HepG2 (cell line): Measurements from ENCODE around the gene CIITA. TPM values are rescaled to one million over a fixed set of nuclear protein-coding genes. Genes with fewer than 3 reads are reported as not detected.
A peak's percentile ranks its signal among the peaks of the same experiment; 100 is the strongest.

Experiments
- ATF5 ChIP-seq: sonication (generic); formaldehyde crosslinking; IDR thresholded peaks from 2 replicates; pipeline ENCODE4 v1.4.0; 2020; ENCODE audit warnings: mild to moderate bottlenecking, low read depth, missing genetic modification reagents
- EEA1 ChIP-seq: sonication (generic); formaldehyde crosslinking; IDR thresholded peaks from 2 replicates; pipeline ENCODE4 v1.5.1; 2020; ENCODE audit warnings: mild to moderate bottlenecking, missing genetic modification reagents, borderline replicate concordance
- FOXA1 ChIP-seq, 2 experiments: fragments of 450-650 bp in 1 of 2; sonication (generic) in 1 of 2; formaldehyde crosslinking in 1 of 2; IDR thresholded peaks; 2 replicates each; pipeline versions ENCODE4 v1.4.0 to v1.6.1; 2016 to 2020; ENCODE audit warnings: missing genetic modification reagents in 1 of 2
- HNF1B ChIP-seq: sonication (generic); formaldehyde crosslinking; IDR thresholded peaks from 2 replicates; pipeline ENCODE4 v1.5.1; 2020; ENCODE audit warnings: mild to moderate bottlenecking, moderate library complexity, missing genetic modification reagents
- KLF15 ChIP-seq: sonication (generic); formaldehyde crosslinking; IDR thresholded peaks from 2 replicates; pipeline ENCODE4 v1.8.1; 2023; ENCODE audit warnings: borderline replicate concordance, mild to moderate bottlenecking, inconsistent platforms, missing genetic modification reagents, mixed read lengths
- LCORL ChIP-seq, 2 experiments: fragments of 450-650 bp in 1 of 2; sonication (generic) in 1 of 2; formaldehyde crosslinking in 1 of 2; IDR thresholded peaks; 2 replicates each; pipeline versions ENCODE4 v1.5.0 to v1.6.1; 2017 to 2020; ENCODE audit warnings: antibody characterized with exemption in 1 of 2, missing genetic modification reagents in 1 of 2
- MTA1 ChIP-seq: sonication (generic); formaldehyde crosslinking; IDR thresholded peaks from 2 replicates; pipeline ENCODE4 v1.4.0; 2020; ENCODE audit warnings: missing genetic modification reagents, mild to moderate bottlenecking, borderline replicate concordance
- NR2F6 ChIP-seq, 2 experiments: IDR thresholded peaks; 2 replicates each; pipeline ENCODE4 v1.6.1; 2016; ENCODE audit warnings: antibody characterized with exemption in 1 of 2, mild to moderate bottlenecking in 1 of 2
- PHF8 ChIP-seq: sonication (generic); formaldehyde crosslinking; IDR thresholded peaks from 2 replicates; pipeline ENCODE4 v1.5.0; 2020; ENCODE audit warnings: missing genetic modification reagents
- RXRA ChIP-seq: sonication (generic); formaldehyde crosslinking; IDR thresholded peaks from 2 replicates; pipeline ENCODE4 v1.5.1; 2020; ENCODE audit warnings: missing genetic modification reagents
- TMF1 ChIP-seq: sonication (generic); formaldehyde crosslinking; IDR thresholded peaks from 2 replicates; pipeline ENCODE4 v1.8.1; 2022; ENCODE audit warnings: low read depth, missing genetic modification reagents
- ZBTB7A ChIP-seq: sonication (generic); formaldehyde crosslinking; IDR thresholded peaks from 2 replicates; pipeline ENCODE4 v1.8.0; 2022; ENCODE audit warnings: mild to moderate bottlenecking, missing genetic modification reagents
- ZMYM2 ChIP-seq: sonication (generic); formaldehyde crosslinking; IDR thresholded peaks from 2 replicates; pipeline ENCODE4 v1.8.0; 2022; ENCODE audit warnings: mild to moderate bottlenecking, missing genetic modification reagents
- ZMYM4 ChIP-seq: sonication (generic); formaldehyde crosslinking; IDR thresholded peaks from 2 replicates; pipeline ENCODE4 v1.8.1; 2023; ENCODE audit warnings: mild to moderate bottlenecking, missing genetic modification reagents
- ZNF44 ChIP-seq: sonication (generic); formaldehyde crosslinking; IDR thresholded peaks from 2 replicates; pipeline ENCODE4 v1.5.1; 2020; ENCODE audit warnings: mild to moderate bottlenecking, missing genetic modification reagents
- ZNF580 ChIP-seq: IDR thresholded peaks from 2 replicates; pipeline ENCODE4 v1.6.1; 2016; ENCODE audit warnings: low read depth, borderline replicate concordance
- polyA plus RNA-seq, 8 experiments: library from polyadenylated mRNA; depleted of rRNA in 3 of 8; stranded (reverse) in 7 of 8; unstranded in 1 of 8; fragments of >200 nt; fragmentation: Illumina TruSeq in 4 of 8; extraction: Trizol in 4 of 8; gene quantifications; 2 replicates each; pipeline versions ENCODE4 v1.2.1 to v1.2.3, GENCODE V29; 2011 to 2016; ENCODE audit warnings: low read depth in 4 of 8, missing spikeins in 1 of 8, mixed read lengths in 1 of 8; ENCODE audit not compliant: insufficient read depth in 1 of 8
- total RNA-seq, 5 experiments: library from RNA; depleted of rRNA; stranded (reverse); fragments of >200 nt; fragmentation: Illumina TruSeq; extraction: Trizol; gene quantifications; 2 replicates each; pipeline ENCODE4 v1.2.3, GENCODE V29; 2016; ENCODE audit warnings: low read depth in 1 of 5
- TF ChIP-seq, protein P1 (sequence below): sonication (generic); formaldehyde crosslinking; IDR thresholded peaks from 2 replicates; pipeline ENCODE4 v1.4.0; 2020; ENCODE audit warnings: missing genetic modification reagents

Gene CIITA
- total and polyA plus RNA-seq, 2 of the 13 experiments (the other 11 are each of a cell fraction or from before 2014, with no cell fraction given), result 0.08 to 0.09 TPM

DNA sequence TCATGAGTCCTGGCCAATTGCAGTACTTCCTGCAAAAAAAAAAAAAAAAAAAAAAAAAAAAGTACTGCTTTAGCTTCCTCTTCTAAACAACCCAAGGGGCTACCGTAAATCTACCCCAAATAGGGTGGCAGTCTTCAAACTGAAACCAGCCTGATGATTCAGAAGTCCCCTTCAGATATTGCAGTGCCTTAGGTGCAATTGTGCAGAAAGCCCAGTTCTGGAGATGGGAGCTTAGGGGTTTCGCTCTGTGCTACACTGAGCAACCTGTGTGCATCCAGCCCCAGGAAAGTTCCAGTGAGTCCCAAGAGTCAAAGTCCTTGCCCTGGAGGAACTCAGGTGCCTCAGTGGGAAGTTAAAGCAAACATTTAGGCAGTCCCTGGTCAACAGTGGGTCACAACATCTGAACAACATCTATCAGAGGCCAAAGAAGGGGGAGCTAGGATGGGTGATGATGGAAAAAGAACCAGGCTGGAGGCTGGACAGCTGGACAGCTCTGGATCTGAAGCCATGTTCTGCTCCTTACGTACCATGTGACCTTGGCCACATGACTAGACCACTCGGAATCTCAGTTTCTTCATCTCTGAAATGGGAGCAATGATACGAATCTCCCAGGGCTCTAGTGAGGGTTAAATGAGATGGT, 6.7 kb upstream of the CIITA start (continued):
- TF ChIP-seq PHF8 (no peak), ZMYM4 (CRISPR knock-in tag) (peak; percentile 51), ZBTB7A (CRISPR knock-in tag) (0 out of 2 replicates have a peak, but pooled peaks have one; percentile 24), TMF1 (CRISPR knock-in tag) (peak; percentile 30; the same call in 1 of the 2 replicates), ZNF44 (CRISPR knock-in tag) (0 out of 2 replicates have a peak, but pooled peaks have one; percentile 70), HNF1B (0 out of 2 replicates have a peak, but pooled peaks have one; percentile 25), RXRA (no peak), ZNF580 (no peak), ATF5 (no peak), NR2F6 (IDR thresholded peaks at IDR 0.05) (peak; percentile 70), NR2F6 (CRISPR knock-in tag; IDR thresholded peaks at IDR 0.05) (peak; percentile 65), KLF15 (CRISPR knock-in tag) (no peak), FOXA1 (IDR thresholded peaks at IDR 0.05) (no peak), FOXA1 (CRISPR knock-in tag; IDR thresholded peaks at IDR 0.05) (peak; percentile 33; the same call in 1 of the 2 replicates), ZMYM2 (peak; percentile 78), EEA1 (CRISPR knock-in tag) (no peak), MTA1 (no peak; the same call in 1 of the 2 replicates), LCORL (IDR thresholded peaks at IDR 0.05) (no peak), LCORL (CRISPR knock-in tag; IDR thresholded peaks at IDR 0.05) (peak; percentile 87)
- TF ChIP-seq, protein P1, sequence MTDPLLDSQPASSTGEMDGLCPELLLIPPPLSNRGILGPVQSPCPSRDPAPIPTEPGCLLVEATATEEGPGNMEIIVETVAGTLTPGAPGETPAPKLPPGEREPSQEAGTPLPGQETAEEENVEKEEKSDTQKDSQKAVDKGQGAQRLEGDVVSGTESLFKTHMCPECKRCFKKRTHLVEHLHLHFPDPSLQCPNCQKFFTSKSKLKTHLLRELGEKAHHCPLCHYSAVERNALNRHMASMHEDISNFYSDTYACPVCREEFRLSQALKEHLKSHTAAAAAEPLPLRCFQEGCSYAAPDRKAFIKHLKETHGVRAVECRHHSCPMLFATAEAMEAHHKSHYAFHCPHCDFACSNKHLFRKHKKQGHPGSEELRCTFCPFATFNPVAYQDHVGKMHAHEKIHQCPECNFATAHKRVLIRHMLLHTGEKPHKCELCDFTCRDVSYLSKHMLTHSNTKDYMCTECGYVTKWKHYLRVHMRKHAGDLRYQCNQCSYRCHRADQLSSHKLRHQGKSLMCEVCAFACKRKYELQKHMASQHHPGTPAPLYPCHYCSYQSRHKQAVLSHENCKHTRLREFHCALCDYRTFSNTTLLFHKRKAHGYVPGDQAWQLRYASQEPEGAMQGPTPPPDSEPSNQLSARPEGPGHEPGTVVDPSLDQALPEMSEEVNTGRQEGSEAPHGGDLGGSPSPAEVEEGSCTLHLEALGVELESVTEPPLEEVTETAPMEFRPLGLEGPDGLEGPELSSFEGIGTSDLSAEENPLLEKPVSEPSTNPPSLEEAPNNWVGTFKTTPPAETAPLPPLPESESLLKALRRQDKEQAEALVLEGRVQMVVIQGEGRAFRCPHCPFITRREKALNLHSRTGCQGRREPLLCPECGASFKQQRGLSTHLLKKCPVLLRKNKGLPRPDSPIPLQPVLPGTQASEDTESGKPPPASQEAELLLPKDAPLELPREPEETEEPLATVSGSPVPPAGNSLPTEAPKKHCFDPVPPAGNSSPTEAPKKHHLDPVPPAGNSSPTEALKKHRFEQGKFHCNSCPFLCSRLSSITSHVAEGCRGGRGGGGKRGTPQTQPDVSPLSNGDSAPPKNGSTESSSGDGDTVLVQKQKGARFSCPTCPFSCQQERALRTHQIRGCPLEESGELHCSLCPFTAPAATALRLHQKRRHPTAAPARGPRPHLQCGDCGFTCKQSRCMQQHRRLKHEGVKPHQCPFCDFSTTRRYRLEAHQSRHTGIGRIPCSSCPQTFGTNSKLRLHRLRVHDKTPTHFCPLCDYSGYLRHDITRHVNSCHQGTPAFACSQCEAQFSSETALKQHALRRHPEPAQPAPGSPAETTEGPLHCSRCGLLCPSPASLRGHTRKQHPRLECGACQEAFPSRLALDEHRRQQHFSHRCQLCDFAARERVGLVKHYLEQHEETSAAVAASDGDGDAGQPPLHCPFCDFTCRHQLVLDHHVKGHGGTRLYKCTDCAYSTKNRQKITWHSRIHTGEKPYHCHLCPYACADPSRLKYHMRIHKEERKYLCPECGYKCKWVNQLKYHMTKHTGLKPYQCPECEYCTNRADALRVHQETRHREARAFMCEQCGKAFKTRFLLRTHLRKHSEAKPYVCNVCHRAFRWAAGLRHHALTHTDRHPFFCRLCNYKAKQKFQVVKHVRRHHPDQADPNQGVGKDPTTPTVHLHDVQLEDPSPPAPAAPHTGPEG, result no peak
